ENCODE measurements around the gene DOK3. TPM values are rescaled to one million over a fixed set of nuclear protein-coding genes. Genes with fewer than 3 reads are reported as not detected.

Gene DOK3
- total and polyA plus RNA-seq, 10 of the 15 experiments (the other 5 are each of a cell fraction or from before 2014, with no cell fraction given) = 6.6 to 107 (median 52.1) TPM

GRCh38 chr5:177456591-177456964 lies 53.0 kb downstream of the DOK3 start (continued):
- no peak for TF ChIP-seq CUX1 (IDR thresholded peaks at IDR 0.05; ENCODE audit: insufficient replicate concordance, low read depth, low read length)
- TF ChIP-seq, protein P1, sequence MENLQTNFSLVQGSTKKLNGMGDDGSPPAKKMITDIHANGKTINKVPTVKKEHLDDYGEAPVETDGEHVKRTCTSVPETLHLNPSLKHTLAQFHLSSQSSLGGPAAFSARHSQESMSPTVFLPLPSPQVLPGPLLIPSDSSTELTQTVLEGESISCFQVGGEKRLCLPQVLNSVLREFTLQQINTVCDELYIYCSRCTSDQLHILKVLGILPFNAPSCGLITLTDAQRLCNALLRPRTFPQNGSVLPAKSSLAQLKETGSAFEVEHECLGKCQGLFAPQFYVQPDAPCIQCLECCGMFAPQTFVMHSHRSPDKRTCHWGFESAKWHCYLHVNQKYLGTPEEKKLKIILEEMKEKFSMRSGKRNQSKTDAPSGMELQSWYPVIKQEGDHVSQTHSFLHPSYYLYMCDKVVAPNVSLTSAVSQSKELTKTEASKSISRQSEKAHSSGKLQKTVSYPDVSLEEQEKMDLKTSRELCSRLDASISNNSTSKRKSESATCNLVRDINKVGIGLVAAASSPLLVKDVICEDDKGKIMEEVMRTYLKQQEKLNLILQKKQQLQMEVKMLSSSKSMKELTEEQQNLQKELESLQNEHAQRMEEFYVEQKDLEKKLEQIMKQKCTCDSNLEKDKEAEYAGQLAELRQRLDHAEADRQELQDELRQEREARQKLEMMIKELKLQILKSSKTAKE (IDR thresholded peaks at IDR 0.05; ENCODE audit: low read depth, poor library complexity, severe bottlenecking) = no peak
- no peak for TF ChIP-seq E2F4 (IDR thresholded peaks at IDR 0.05; ENCODE audit: low read depth, low read length)
- TF ChIP-seq STAT1 (conservative IDR thresholded peaks at IDR 0.05) = no peak
- TF ChIP-seq ZNF687 (IDR thresholded peaks at IDR 0.05) = no peak

Data from GM12878 (cell line).